Type B pancreatic cell (in vitro differentiated cells): ENCODE data around the gene MSRB3. TPM values are rescaled to one million over a fixed set of nuclear protein-coding genes. Genes with fewer than 3 reads are reported as not detected.

Source experiments
- DNase-seq: peaks from one replicate; pipeline ENCODE4 v3.0.0; 2021; ENCODE audit warnings: mixed read lengths; ENCODE audit not compliant: unreplicated experiment; ENCODE audit errors: extremely low spot score
- H3K27ac Mint-ChIP-seq: 2 replicates; pipeline ENCODE4 v1.8.0; 2021; ENCODE audit warnings: mild to moderate bottlenecking, mixed read lengths
- H3K27me3 Mint-ChIP-seq: 2 replicates; pipeline ENCODE4 v1.8.0; 2021; ENCODE audit warnings: mixed read lengths
- H3K36me3 Mint-ChIP-seq: 2 replicates; pipeline ENCODE4 v1.8.0; 2021; ENCODE audit warnings: mixed read lengths
- H3K4me1 Mint-ChIP-seq: one replicate; pipeline ENCODE4 v1.8.0; 2021; ENCODE audit warnings: mixed read lengths; ENCODE audit not compliant: unreplicated experiment
- H3K4me3 Mint-ChIP-seq: 2 replicates; pipeline ENCODE4 v1.8.0; 2021; ENCODE audit warnings: mild to moderate bottlenecking, mixed read lengths
- H3K9me3 Mint-ChIP-seq: 2 replicates; pipeline ENCODE4 v1.8.0; 2021; ENCODE audit warnings: mixed read lengths
- CTCF ChIP-seq: fragments of 200-600 bp; sonication (generic); conservative IDR thresholded peaks from 2 replicates; pipeline ENCODE4 v1.5.0; 2021; ENCODE audit warnings: antibody characterized with exemption, mild to moderate bottlenecking
- total RNA-seq: library from RNA; stranded (reverse); gene quantifications from 2 replicates; pipeline ENCODE4 v1.2.1, GENCODE V29; 2021; ENCODE audit warnings: low replicate concordance

The MSRB3 gene
- total RNA-seq, 1 donor from 2014 or later = 12.8 TPM

GRCh38 chr12:65327207-65328076, 49.0 kb downstream of the MSRB3 start:
- no peak for TF ChIP-seq CTCF
- Mint-ChIP-seq H3K9me3 (no peaks in the 10 kb centered on the region), H3K4me1 (peaks cover 54% of the 10 kb centered on the region), H3K27me3 (no peaks in the 10 kb centered on the region), H3K4me3 (peak overlapping the region; percentile 56), H3K36me3 (no peaks in the 10 kb centered on the region), H3K27ac (peak overlapping the region; percentile 52)
- no peak for DNase-seq

- peaks cover 52% of the 10 kb centered on the region for H3K4me1 Mint-ChIP-seq
- H3K4me3 Mint-ChIP-seq = no peak overlapping the region
- no peaks in the 10 kb centered on the region for H3K36me3 Mint-ChIP-seq
- H3K27me3 Mint-ChIP-seq = no peaks in the 10 kb centered on the region
- no peaks in the 10 kb centered on the region for H3K9me3 Mint-ChIP-seq
- peak overlapping the region; percentile 16 for H3K27ac Mint-ChIP-seq
- DNase-seq = no peak
- no peak for TF ChIP-seq CTCF
Observed at GRCh38 chr12:65329721-65330120, 51.2 kb downstream of the MSRB3 start.

GRCh38 chr12:65330331-65330730, 51.8 kb downstream of the MSRB3 start:
- H3K4me3 Mint-ChIP-seq = peak overlapping the region; percentile 8
- H3K36me3 Mint-ChIP-seq = no peaks in the 10 kb centered on the region
- no peaks in the 10 kb centered on the region for H3K27me3 Mint-ChIP-seq
- no peak for TF ChIP-seq CTCF
- H3K9me3 Mint-ChIP-seq = no peaks in the 10 kb centered on the region
- peaks cover 53% of the 10 kb centered on the region for H3K4me1 Mint-ChIP-seq
- DNase-seq = no peak
- H3K27ac Mint-ChIP-seq = no peak overlapping the region

GRCh38 chr12:65331456-65331855, 53.0 kb downstream of the MSRB3 start:
- Mint-ChIP-seq H3K4me1 (peaks cover 58% of the 10 kb centered on the region), H3K36me3 (no peaks in the 10 kb centered on the region), H3K27ac (no peak overlapping the region), H3K9me3 (no peaks in the 10 kb centered on the region), H3K4me3 (no peak overlapping the region), H3K27me3 (no peaks in the 10 kb centered on the region)
- no peak for TF ChIP-seq CTCF
- no peak for DNase-seq

GRCh38 chr12:65333649-65334048, 55.2 kb downstream of the MSRB3 start:
- no peak overlapping the region for H3K4me3 Mint-ChIP-seq
- no peaks in the 10 kb centered on the region for H3K27me3 Mint-ChIP-seq
- H3K4me1 Mint-ChIP-seq = peaks cover 46% of the 10 kb centered on the region
- no peaks in the 10 kb centered on the region for H3K9me3 Mint-ChIP-seq
- H3K36me3 Mint-ChIP-seq = no peaks in the 10 kb centered on the region
- no peak overlapping the region for H3K27ac Mint-ChIP-seq
- DNase-seq = no peak
- no peak for TF ChIP-seq CTCF
